NK-92 treated with Interleukin-12 subunit alpha and Interleukin-12 subunit beta, amount 100 ng/mL, for 24 hours (cell line): ENCODE results near the gene PPP1R15B.
A peak's percentile ranks its signal among the peaks of the same experiment; 100 is the strongest.

ENCODE experiments used
- DNase-seq: peaks from one replicate; lab custom pipeline; 2025; lab: John Stamatoyannopoulos, UW

Gene PPP1R15B

DNA sequence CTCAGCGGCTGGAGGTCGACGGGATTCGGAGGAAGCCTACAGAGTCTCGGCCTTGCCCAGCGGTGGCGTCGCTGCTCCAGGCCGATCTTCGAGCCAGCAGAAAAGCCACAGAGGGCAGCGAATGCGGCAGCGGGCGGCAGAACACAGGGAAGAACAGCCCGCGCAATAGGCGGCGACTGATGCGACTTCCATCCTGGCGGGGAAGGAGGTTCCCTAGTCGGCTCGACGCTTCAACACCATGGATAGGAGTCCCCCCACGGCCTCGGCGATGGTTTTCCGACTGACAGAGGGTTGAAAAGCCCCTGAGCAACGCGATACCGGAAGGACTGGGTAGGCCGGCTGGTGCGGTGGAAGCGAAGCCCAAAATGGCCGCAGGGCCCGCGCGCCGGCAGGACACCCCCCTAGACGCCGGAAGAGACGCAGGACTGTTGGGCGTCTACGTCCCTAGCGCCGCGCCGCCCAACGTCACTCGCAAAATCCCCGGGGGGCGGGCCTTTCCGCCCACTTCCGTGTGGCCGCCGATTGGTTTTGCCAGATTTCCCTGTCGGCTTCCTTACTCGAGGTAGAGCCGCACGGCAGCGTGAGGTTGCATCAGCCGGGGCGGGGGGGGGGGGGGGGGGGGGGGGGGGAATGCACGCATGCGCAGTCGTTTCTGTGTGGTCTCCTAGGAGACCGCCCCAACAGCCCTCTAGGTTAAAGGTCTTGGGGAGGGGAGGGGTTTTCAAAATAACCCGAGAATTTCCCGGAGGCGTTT is at the start of gene PPP1R15B:
TSS of gene PPP1R15B (minus strand) at position 367 of the 754 bp plus-strand sequence. CDS start 406 bp downstream, outside the sequence.
- peak; percentile 96 for DNase-seq

DNA sequence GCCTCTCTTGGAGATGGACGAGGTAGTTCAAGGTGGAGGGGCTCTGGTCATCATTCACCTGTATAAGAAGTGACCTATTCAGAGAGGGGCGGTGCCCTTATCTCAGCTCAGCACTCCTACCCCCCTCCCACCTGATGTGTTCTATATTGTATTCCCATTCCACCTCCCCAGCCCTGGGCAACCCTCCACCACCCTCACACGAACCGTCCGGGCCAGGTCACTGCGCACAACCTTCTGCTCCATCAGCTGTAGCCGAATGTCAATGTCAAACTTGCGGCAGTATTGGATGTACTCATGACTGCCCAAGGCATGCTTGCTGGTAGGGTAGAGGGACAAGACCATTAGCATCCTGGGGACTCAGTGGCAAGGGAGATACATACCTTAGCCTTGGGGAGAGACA is 48.7 kb upstream of the PPP1R15B start:
- no peak for DNase-seq

DNA sequence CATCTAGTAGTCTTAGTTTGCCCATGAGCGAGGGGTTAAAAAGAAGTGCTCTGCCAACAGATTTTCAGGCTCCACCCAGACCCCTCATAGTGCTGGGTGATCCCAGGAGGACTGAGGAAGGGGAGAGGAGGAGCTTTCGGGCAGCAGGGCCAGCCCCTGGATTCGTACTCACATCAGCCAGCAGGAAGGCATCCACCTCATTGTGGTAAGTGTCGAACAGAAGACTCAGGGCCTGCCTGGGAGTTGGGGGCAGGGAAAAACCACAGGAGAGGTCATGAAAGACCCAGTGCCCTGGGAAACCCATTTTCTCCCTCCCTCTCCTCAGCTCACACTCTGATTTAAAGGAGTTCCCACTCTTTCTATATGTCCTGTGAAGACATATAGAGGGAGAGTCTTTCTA is 48.1 kb upstream of the PPP1R15B start:
- no peak for DNase-seq

DNA sequence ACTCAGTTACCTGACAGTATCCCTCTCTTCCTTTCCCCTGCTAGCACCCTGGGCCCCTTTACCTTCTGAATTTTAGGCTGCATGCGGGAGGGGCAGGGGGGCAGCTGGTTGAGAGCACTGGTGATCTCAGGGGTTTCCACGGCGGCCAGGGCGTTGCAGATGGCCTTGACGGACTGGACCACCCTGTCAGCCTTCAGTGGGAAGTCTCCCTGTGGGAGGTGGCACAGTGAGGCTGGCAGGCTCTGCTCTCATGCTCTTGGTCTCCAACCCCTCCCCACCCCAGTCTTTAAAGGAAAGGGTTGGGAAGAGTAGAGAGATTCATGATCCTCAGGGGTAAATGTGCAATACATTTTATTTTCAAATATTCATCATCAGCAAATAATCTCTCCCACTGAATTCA is 46.0 kb upstream of the PPP1R15B start:
- DNase-seq = no peak

DNA sequence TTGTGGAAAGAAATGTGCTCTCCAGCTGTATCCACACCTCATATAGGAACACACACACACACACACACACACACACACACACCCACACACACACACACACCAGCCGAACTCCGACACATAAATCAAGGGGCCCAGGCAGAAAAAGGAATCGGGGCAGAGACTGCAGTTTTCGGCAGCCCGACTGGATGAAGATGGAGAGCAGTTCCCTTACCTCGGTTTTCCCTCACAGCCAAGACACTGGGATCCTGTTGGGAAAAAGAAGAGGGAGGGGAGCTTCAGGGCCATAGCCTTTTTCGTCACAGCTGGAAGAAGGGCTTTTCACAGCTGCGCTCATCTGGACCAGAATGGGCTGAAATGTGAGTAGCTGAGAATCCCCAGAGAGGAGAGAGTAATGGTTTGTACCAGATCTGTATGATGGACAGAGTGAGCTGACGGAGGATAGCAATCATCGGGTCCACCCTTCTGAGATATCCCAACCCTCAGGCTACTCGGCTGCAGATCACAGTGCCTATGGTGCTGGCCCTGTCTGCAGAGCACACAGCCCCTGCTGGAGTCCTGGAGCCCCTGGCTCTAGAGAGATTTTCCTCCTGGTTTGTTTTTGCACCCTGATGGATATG is 45.3 kb upstream of the PPP1R15B start:
- no peak for DNase-seq

DNA sequence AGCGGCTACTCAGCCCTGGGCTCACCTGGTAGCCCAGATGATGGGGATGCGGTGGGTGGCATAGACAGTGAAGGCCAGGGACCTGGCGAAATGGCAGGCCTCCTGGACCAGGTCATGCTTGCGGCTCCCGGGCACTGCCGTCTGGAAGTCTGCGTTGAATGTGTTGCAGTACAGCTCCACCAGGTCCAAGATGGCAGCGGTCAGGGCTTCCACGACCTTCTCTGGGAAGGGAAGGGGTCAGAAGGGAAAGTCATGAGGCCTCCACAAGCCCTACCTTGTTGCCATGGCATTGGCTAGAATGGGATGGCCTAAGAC is 44.2 kb upstream of the PPP1R15B start:
- DNase-seq = no peak

DNA sequence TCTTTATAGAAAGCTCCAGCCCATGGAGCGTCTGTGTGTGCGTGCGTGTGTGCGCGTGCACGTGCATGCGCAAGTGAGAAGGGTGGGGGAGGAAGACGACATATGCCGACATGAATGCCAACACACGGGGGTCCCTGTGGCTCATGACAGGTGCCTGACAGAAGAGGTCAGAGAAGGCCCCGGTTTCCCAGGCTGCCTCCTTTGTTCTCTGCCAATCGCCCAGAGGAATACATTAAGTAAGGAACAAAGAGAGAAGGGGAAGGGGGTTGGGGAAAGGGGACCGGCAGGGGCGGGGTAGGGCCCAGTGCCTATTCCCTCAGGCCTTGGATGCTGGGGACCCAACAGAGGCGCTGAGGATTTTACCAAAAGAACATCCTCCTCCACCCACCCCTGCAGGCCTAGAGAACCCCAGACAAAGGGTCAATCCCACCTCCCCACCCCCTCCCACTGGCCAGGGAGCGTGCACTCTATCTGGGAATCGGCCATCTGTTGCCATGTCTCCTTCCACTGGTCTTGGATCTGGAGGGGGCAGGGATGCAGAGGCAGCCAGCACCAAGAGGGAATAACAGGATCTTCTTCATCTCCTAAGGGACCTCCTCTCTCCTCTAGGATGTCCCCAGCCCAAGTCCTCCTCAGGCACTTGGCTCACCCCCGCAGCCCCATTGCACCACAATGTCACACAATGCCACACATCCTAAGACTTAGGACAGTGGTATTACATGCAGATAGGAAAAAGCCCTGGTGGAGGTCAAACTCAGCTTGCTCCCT is 43.6 kb upstream of the PPP1R15B start:
- DNase-seq = no peak

DNA sequence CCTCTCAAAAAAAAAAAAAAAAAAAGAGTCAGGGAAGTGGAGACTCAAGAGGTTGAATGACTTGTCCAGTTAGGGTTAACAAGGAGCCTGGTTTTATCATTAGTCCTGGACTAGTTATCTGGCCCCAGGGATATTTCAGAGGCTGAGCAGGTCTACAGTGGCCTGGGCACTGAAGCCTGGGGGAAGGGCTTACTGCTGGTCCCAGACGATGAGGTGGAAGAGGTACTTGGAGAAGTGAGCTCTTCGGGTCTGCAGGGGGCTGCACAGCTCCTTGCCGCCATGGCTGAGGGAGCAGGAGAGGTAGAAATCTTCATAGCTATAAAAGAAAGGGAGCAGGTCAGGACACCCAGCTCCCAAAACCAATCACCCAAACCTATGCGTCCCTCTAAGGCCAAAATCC is 42.9 kb upstream of the PPP1R15B start:
- DNase-seq = no peak

DNA sequence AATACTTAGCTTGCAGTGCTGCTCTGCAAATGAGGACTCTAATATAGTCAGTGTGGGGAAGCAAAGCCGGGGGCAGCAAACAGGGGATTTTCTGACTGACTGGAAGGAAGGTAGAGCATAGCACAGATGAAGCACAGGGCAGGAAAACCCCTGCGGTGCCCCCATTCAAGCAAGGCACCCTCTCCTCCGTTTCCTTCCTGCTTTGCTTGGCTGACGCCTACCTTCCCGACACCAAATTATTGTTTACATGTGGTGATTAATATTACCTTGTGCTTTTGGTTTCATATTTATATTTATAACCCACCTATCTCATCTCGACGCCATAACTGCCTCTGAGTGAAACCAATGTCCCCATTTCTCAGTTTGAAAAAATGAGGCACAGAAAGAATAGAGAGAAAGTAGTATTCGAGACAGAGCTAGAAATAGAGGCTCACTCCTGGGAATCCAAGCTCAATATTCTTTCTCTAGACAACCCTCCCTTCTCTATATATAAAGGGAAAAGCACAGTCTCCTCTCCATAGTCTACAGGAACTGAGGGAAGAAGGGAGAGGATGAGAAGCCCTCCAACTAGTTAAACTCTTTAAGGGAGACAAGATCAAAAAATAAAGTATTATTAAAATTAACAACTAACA is 41.6 kb upstream of the PPP1R15B start:
- DNase-seq = peak; percentile 39

DNA sequence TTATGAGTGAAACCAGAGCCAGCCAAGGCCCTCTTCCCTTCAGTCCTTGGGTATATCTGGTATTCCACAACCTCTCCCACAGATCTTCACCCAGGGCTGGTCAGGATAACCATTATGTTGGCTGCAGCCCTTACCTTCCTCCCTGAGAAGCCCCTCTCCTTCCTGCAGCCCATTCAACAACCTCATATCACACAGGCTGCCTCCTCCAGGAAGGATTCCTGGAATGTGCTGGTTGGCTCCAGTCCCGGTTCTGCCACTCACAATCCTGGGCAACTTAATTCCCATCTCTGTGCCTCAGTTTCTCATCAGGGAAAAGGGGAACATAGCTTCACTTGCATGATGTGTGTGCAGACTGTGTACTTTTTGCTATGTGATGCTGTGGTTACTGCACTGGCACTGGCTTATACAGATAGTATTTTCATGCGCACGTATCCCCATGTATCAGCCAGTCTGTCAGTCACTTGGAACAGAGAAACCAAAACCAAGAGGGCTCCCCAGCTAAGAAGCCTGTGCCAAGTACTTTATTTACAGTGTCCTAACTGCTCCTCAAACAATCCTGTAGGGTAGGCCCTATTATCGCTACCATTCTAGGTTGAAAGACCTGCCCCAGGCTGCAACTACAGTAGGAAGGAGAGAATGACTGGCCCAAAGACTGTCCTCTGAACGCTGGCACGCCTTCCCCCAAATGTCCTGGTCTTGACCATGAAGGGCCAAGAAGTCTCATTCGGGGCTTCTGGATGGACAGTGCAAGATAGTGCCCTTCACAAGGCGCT is 39.9 kb upstream of the PPP1R15B start:
- DNase-seq = no peak

DNA sequence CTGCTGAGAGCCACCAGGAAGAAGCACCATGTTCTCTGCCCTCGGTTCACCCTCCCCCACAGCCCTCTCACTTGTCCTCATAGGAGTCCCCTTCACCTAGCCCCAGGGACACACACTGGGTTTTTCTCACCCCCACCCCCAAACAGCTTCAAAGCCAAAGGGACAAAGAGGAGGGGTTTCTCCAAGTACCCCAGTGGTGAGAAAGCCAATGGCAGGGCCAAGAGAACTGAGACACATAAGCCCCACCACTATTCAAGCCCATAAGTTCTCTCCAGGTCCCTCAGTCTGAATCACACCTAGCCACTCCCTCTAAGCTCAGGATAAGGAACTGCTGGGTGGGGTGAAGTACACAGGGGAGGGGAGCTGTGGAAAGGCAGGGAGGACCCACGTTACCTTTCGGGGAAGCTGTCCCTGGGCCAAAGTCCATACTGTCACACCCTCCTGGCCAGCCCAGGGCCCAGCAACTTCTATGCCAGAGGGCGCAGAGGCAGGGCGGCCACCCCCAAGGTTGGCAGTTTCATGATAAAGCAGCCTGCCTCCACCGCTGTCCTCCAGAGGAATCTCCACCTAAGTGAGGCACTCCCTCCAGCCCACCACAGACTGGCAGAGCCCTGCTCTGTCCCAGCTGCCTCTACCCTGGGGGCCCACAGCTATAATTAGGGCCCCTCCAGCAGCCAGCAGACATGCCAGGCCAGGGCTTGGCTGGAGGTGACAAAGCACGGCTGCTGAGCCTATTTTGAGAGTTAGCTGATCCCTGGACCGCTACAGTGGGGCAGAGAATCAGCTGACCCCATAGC is 39.0 kb upstream of the PPP1R15B start:
- DNase-seq = no peak

DNA sequence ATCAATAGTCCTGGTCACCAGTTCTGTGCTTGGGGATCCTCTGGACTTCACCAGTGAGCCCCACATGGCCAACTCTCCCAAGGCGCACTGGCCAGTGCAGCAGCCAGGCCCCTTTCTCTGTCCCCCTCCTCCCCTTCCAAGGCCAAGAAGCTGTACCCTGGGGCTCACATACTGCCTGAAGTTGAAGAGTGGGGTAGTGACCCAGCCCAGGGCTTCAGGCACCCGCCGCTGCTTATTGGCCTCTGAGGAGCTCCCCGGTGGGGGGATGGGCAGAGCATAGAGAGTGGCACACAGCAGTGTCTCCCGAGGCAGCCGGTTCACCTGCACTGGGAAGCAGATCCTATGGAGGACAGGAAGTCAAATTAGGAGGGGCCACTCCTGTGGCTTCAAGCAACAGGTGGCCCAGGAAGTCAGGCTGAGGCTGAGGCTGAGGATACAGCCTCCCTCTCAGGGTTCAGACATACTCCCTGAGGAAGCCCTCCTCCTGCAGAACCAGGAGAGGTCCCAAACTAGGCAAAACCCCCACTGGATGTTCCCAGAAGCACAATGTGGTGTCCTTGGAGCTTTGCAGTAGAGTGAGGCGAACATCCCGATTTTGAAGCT is 38.2 kb upstream of the PPP1R15B start:
- no peak for DNase-seq

DNA sequence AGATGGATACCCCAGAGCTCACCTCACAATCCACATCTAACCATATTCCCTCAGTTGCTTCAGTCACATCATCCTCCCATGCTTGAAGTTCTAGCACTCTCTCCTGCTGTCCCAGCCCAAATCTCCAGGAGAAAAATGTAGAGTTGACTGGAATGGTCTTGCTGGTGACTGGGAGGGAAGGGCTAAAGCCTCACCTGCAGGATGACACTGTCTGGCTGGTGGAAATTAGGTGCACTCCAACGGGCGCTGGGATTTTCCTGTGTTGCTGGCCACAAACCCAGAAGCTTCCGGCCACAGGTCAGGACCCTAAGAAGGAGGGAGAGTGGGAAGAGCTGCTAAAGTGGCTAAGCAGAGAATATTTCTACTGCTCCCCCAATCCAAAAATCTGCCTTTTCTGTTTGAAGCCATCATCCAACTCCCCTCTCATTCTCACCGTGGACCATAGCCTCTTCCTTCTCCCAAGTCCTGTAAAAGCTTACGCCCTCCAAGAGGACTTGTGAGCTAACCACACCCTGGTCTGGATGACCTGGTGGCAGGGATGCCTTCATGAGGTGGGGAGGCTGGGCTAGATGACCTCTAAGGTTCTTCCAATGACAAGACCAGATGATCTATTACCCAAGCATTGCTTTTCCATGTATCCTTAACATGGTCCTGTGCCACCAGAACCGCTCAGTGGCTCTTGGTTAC is 37.5 kb upstream of the PPP1R15B start:
- no peak for DNase-seq

DNA sequence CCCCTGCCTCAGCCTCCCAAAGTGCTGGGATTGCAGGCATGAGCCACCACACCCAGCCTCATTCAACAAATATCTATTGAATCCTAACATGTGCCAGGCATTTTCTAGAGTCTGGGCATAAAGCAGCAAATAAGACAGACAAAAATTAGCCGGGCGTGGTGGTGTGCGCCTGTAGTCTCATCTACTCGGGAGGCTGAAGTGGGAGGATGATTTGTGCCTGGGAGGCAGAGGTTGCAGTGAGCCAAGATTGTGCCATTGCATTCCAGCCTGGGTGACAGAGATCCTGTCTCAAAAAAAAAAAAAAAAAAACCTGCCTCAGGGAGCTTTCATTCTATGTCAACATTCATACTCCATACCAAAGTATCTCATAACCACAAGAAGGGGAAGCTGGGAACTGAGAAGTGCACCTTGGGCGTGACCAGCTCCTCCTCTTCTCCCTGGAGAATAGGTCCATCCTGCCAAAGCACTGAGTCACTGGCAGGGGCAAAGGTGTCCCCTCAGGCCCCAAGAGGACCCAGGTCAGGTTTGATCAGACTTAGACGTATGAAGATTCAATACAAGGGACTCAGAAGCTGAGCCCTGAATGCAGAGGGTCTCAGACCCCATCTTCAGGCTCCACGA is 36.8 kb upstream of the PPP1R15B start:
- DNase-seq = no peak

DNA sequence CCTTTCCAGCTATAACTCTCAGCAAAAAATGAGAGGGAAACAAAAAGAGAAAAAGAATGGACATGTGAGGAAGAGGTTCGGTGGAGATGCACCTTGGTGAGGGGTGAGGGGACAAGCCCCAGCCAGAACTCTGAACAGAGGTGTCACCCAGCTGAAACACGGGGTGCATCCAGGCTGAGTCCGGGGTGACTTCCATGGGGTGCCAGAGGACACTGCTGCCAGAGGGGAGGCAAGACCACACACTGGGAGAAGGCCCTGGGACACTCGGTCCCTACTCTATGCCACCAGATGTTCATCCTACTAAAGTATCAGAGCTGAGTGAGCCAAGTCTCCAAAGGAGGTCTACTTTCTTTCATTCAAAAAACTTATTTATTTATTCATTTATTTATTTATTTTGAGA is 36.1 kb upstream of the PPP1R15B start:
- no peak for DNase-seq

DNA sequence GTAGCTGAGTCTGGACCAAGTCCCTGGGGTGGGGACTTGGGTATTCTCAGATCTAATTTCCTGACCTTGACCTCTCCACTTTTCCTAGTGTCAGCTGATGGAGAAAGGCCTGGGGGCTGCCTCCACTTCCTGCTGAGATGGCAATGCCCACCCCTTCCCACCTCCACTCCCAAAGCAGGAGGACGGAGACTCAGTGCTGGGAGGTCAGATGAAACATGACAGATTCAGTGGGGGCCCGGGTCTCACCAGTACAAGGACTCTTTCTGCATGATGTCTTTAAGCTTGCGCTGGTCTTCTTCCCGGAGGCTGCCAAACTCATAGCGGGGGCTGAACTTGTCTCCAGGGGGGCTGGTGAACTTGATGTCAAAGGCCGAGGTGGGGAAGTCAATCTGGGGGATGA is 35.6 kb upstream of the PPP1R15B start:
- no peak for DNase-seq

DNA sequence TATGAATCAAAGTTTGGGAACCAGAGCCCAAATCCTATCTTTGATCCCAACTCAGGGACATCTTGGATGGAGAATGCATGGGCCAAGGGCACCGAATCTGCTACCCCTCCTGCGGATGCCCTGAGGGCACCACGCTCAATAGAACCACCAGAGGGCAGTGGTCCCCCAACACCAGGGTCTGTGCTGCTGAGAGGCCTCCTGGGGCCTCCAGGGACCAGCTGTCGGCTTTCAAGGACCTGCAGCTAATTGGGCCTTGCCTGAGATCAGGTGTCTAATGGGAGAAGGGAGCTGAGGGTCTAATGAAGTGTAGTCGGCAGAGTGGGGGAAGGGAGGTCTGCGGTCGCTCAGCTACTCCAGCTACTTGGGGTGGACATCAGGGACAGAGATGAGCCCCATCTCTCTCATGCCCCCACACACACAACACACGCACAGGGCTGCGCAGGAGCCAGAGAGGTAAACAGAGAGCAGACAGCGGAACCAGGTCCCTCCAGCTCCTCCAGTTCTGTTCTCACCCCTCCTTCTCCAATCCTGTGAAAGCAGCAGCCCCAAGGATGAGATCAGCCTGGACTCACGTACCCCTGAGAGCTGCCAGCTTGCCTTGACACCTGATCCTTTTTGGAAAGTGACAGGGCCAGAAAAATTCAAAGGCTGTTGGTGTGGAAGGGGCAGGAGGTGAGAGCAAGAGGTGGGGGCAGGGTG is 34.9 kb upstream of the PPP1R15B start:
- DNase-seq = peak; percentile 42

DNA sequence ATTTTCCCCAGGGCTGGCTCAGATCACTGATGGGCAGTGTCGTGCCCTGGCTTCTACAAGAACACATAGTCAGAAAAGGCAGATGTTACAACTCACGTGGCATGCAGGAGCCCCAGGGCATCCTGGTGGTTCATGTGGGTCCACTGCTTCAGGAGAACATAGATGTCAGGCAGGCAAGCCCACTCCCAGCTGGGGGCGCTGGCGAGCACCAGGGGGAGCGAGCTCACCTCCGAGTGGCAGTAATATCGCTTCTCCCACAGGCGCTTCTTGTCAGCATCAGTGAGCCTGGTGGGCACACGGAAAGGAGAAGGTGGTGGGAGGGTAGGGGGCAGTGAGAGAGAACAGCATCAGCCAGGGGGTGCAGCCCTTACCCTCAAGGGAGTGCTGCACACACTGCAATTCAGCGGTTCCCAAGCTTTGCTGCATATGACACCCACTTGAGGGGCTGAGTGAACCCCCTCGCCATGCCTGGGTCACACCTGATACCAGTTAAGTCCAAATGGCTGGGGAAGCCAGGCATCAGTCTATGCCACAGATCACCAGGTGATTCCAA is 34.3 kb upstream of the PPP1R15B start:
- no peak for DNase-seq
